MM.1S (cell line): Measurements from ENCODE around the gene STX4.

Experiments
- DNase-seq: peaks from one replicate; pipeline ENCODE4 v3.0.0-alpha.2; 2015
- H2AFZ ChIP-seq: fragments of 300-600 bp; sonication (generic); 2 replicates; pipeline ENCODE4 v1.6.0; 2016; ENCODE audit warnings: antibody characterized with exemption, low read length
- H3F3A ChIP-seq: fragments of 300-600 bp; sonication (generic); 2 replicates; pipeline ENCODE4 v1.6.1; 2016; ENCODE audit warnings: mild to moderate bottlenecking, antibody characterized with exemption, low read length, moderate library complexity, mixed read lengths; ENCODE audit not compliant: insufficient read depth
- H3K27ac ChIP-seq: fragments of 300-600 bp; sonication (generic); 2 replicates; pipeline ENCODE4 v1.5.1; 2016; ENCODE audit warnings: mild to moderate bottlenecking, low read length
- H3K27me3 ChIP-seq: fragments of 300-600 bp; sonication (generic); replicated peaks from 2 replicates; pipeline ENCODE4 v1.6.0; 2016; ENCODE audit warnings: low read length; ENCODE audit not compliant: insufficient read depth
- H3K36me3 ChIP-seq: fragments of 300-600 bp; sonication (generic); replicated peaks from 2 replicates; pipeline ENCODE4 v1.6.1; 2016; ENCODE audit warnings: mild to moderate bottlenecking, low read length, mixed read lengths; ENCODE audit not compliant: insufficient read depth
- H3K4me1 ChIP-seq: fragments of 300-600 bp; sonication (generic); 2 replicates; pipeline ENCODE4 v1.6.1; 2016; ENCODE audit warnings: low read length, mixed read lengths
- H3K4me2 ChIP-seq: fragments of 300-600 bp; sonication (generic); 2 replicates; pipeline ENCODE4 v1.6.0; 2016; ENCODE audit warnings: low read depth, low read length
- H3K4me3 ChIP-seq: fragments of 300-600 bp; sonication (generic); 2 replicates; pipeline ENCODE4 v1.5.1; 2016; ENCODE audit warnings: low read length, mixed read lengths
- H3K79me2 ChIP-seq: fragments of 300-600 bp; sonication (generic); 2 replicates; pipeline ENCODE4 v1.6.1; 2016; ENCODE audit warnings: mixed run types, low read length, mixed read lengths
- H3K9ac ChIP-seq: fragments of 300-600 bp; sonication (generic); 2 replicates; pipeline ENCODE4 v1.6.1; 2016; ENCODE audit warnings: low read length, mixed read lengths
- H3K9me2 ChIP-seq: fragments of 300-600 bp; sonication (generic); replicated peaks from 2 replicates; pipeline ENCODE4 v1.6.1; 2016; ENCODE audit warnings: mild to moderate bottlenecking, low read length, mixed read lengths; ENCODE audit not compliant: insufficient read depth
- H3K9me3 ChIP-seq: fragments of 300-600 bp; sonication (generic); replicated peaks from 2 replicates; pipeline ENCODE4 v1.6.1; 2016; ENCODE audit warnings: mild to moderate bottlenecking, low read length, mixed read lengths; ENCODE audit not compliant: insufficient read depth
- H4K20me1 ChIP-seq: fragments of 300-600 bp; sonication (generic); 2 replicates; pipeline ENCODE4 v1.6.1; 2016; ENCODE audit warnings: mild to moderate bottlenecking, low read length, moderate library complexity, mixed read lengths; ENCODE audit not compliant: insufficient read depth
- CTCF ChIP-seq: fragments of 300-600 bp; sonication (generic); IDR thresholded peaks from 2 replicates; pipeline ENCODE4 v1.5.1; 2016; ENCODE audit warnings: antibody characterized with exemption, low read length, mixed read lengths
- EZH2 ChIP-seq: fragments of 300-600 bp; sonication (generic); optimal IDR thresholded peaks from 2 replicates; pipeline ENCODE3; 2017; ENCODE audit warnings: low read depth, mild to moderate bottlenecking, antibody characterized with exemption, low read length, mixed read lengths
- EZH2phosphoT487 ChIP-seq: fragments of 300-600 bp; sonication (generic); IDR thresholded peaks from 2 replicates; pipeline ENCODE4 v1.6.1; 2018; ENCODE audit warnings: antibody characterized with exemption, low read length

Gene STX4

GRCh38 chr16:31063495-31063842 lies 30.1 kb downstream of the STX4 start:
- no peak overlapping the region for H3K9ac ChIP-seq
- no peak for DNase-seq
- no peaks in the 10 kb centered on the region for H3K36me3 ChIP-seq

GRCh38 chr16:31063843-31064611 lies 30.7 kb downstream of the STX4 start:
- TF ChIP-seq CTCF (no peak), EZH2 (no peak), EZH2phosphoT487 (no peak)
- H3K27me3 ChIP-seq = no peaks in the 10 kb centered on the region
- H3K9ac ChIP-seq = no peak overlapping the region
- no peaks in the 10 kb centered on the region for H3K9me3 ChIP-seq
- H3K79me2 ChIP-seq = peaks cover 20% of the 10 kb centered on the region
- no peak overlapping the region for H3K27ac ChIP-seq
- no peaks in the 10 kb centered on the region for H3K9me2 ChIP-seq
- H4K20me1 ChIP-seq = no peaks in the 10 kb centered on the region; the same call in 1 of the 2 replicates
- no peaks in the 10 kb centered on the region for H3K4me1 ChIP-seq
- no peak for DNase-seq
- H3K4me3 ChIP-seq = no peak overlapping the region
- no peak overlapping the region for H3K4me2 ChIP-seq
- H3F3A ChIP-seq = no peaks in the 10 kb centered on the region
- H3K36me3 ChIP-seq = no peaks in the 10 kb centered on the region
- H2AFZ ChIP-seq = no peak overlapping the region

More at GRCh38 chr16:31063495-31063842, 30.1 kb downstream of the STX4 start:
- H3K9me3 ChIP-seq = no peaks in the 10 kb centered on the region
- no peaks in the 10 kb centered on the region for H3K4me1 ChIP-seq
- TF ChIP-seq CTCF (no peak), EZH2phosphoT487 (no peak), EZH2 (no peak)
- no peak overlapping the region for H3K4me3 ChIP-seq
- H4K20me1 ChIP-seq = no peaks in the 10 kb centered on the region; the same call in 1 of the 2 replicates
- H3F3A ChIP-seq = no peaks in the 10 kb centered on the region
- H3K9me2 ChIP-seq = no peaks in the 10 kb centered on the region
- H3K79me2 ChIP-seq = peaks cover 15% of the 10 kb centered on the region
- no peak overlapping the region for H3K27ac ChIP-seq
- H2AFZ ChIP-seq = no peak overlapping the region
- no peak overlapping the region for H3K4me2 ChIP-seq
- no peaks in the 10 kb centered on the region for H3K27me3 ChIP-seq

GRCh38 chr16:31064882-31065461 lies 31.6 kb downstream of the STX4 start:
- Histone ChIP-seq H4K20me1 (no peaks in the 10 kb centered on the region; the same call in 1 of the 2 replicates), H3K9me2 (no peaks in the 10 kb centered on the region), H3K9ac (no peak overlapping the region), H2AFZ (no peak overlapping the region), H3K27me3 (no peaks in the 10 kb centered on the region), H3K36me3 (no peaks in the 10 kb centered on the region), H3K4me3 (no peak overlapping the region), H3K9me3 (no peaks in the 10 kb centered on the region), H3K79me2 (peaks cover 24% of the 10 kb centered on the region), H3K4me1 (no peaks in the 10 kb centered on the region), H3K27ac (no peak overlapping the region), H3F3A (no peaks in the 10 kb centered on the region), H3K4me2 (no peak overlapping the region)
- TF ChIP-seq CTCF (no peak), EZH2phosphoT487 (no peak), EZH2 (no peak)
- DNase-seq = no peak
